Measurements from ENCODE around the gene TTLL11. TPM values are rescaled to one million over a fixed set of nuclear protein-coding genes. Genes with fewer than 3 reads are reported as not detected.

TTLL11 gene
- total and polyA plus RNA-seq, 4 donors, result 1.4 to 4.5 (median 3.6) TPM

DNA sequence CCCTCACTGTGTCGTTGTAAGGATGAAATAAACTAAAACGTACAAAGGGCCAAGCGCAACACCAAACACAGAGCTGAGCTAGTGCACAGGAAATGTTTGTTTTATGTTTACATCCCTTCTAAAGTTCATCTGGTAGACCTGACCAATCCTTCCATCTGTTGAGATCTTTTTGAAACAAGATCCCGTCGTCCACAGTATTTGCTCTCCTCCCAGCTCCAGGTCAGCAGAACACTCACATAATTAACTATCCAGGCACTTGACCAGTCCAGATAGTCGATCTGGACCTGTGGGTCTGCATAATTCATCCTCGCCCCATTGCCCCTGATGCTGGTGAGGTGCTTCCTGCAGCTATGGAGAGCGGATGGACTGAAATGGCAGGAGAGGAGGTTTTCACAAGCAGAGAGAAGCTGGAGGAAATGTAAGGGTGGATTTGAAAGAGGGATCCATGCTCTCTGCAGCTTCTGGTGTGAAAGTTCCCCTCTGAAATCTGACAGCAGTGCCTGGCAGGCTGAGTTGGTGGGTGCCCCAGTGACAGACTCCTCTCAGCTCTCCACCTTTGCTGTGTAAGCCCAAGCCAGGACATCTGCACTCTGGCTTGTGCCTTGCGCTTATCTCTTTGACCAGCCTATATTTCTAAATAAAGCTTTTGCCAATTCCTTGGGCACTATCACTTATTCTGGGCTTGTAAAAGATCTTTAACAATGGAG, 102.4 kb downstream of the TTLL11 start (continued):
- TF ChIP-seq, protein P1, sequence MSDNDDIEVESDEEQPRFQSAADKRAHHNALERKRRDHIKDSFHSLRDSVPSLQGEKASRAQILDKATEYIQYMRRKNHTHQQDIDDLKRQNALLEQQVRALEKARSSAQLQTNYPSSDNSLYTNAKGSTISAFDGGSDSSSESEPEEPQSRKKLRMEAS (IDR thresholded peaks at IDR 0.05), result no peak
- TF ChIP-seq NR2F2 (IDR thresholded peaks at IDR 0.05) (no peak), EGR1 (IDR thresholded peaks at IDR 0.05; ENCODE audit: low read depth in 2 of 2) (no peak)

DNA sequence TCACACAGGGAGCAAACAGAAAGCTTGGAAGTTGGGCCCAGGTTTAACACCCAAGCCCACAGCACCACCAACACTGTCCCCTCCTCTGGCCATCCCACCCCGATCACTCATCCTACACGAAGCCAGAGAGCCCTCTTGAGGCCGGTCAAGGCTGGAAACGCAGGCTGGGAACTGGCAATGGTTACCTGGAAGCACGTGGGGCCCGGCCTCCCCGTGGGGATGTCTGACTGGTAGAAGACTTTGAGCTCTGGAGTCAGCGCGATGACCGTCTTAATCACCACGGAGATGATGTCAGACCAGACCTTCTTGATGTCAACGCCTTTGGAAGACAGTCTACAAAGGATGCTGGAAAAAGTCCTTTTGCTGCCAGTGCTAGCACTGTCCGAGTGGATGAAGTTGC, 104.1 kb downstream of the TTLL11 start:
- Histone ChIP-seq H3K36me3 (ENCODE audit: control insufficient read depth in 4 of 4, insufficient read depth in 3 of 4, low read depth in 1 of 4, low read length in 3 of 4) (no peaks in the 10 kb centered on the region), H3K4me3 (ENCODE audit: low read depth in 1 of 3, low read length in 3 of 3) (no peak overlapping the region), H3K27me3 (ENCODE audit: control insufficient read depth in 4 of 4, insufficient read depth in 4 of 4, low read length in 3 of 4) (no peaks in the 10 kb centered on the region), H3K27ac (ENCODE audit: low read depth in 1 of 2, low read length in 2 of 2) (no peak overlapping the region), H3K9me3 (ENCODE audit: control insufficient read depth in 4 of 4, low read length in 3 of 4) (no peaks in the 10 kb centered on the region), H3K4me1 (ENCODE audit: control insufficient read depth in 4 of 4, insufficient read depth in 4 of 4, low read length in 3 of 4) (no peaks in the 10 kb centered on the region), H3K9ac (ENCODE audit: low read depth in 1 of 2, low read length in 2 of 2) (no peak overlapping the region)
- DNase-seq (ENCODE audit: low spot score), result no peak
- TF ChIP-seq TAF1 (conservative IDR thresholded peaks at IDR 0.05) (no peak), SP1 (IDR thresholded peaks at IDR 0.05) (no peak), GABPA (IDR thresholded peaks at IDR 0.05 in 1 of 2, conservative IDR thresholded peaks at IDR 0.05 in 1 of 2) (no peak), RXRA (IDR thresholded peaks at IDR 0.05) (no peak), FOXA2 (IDR thresholded peaks at IDR 0.05) (no peak), RAD21 (IDR thresholded peaks at IDR 0.05) (no peak), JUND (IDR thresholded peaks at IDR 0.05) (no peak), HNF4A (conservative IDR thresholded peaks at IDR 0.05) (no peak), HNF4G (IDR thresholded peaks at IDR 0.05) (no peak), NR2F2 (IDR thresholded peaks at IDR 0.05) (no peak), EGR1 (IDR thresholded peaks at IDR 0.05; ENCODE audit: low read depth in 2 of 2) (no peak)
- TF ChIP-seq, protein P2, sequence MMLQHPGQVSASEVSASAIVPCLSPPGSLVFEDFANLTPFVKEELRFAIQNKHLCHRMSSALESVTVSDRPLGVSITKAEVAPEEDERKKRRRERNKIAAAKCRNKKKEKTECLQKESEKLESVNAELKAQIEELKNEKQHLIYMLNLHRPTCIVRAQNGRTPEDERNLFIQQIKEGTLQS (IDR thresholded peaks at IDR 0.05), result no peak
- TF ChIP-seq, protein P3, sequence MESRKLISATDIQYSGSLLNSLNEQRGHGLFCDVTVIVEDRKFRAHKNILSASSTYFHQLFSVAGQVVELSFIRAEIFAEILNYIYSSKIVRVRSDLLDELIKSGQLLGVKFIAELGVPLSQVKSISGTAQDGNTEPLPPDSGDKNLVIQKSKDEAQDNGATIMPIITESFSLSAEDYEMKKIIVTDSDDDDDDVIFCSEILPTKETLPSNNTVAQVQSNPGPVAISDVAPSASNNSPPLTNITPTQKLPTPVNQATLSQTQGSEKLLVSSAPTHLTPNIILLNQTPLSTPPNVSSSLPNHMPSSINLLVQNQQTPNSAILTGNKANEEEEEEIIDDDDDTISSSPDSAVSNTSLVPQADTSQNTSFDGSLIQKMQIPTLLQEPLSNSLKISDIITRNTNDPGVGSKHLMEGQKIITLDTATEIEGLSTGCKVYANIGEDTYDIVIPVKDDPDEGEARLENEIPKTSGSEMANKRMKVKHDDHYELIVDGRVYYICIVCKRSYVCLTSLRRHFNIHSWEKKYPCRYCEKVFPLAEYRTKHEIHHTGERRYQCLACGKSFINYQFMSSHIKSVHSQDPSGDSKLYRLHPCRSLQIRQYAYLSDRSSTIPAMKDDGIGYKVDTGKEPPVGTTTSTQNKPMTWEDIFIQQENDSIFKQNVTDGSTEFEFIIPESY (IDR thresholded peaks at IDR 0.05), result no peak
- TF ChIP-seq, protein P4, sequence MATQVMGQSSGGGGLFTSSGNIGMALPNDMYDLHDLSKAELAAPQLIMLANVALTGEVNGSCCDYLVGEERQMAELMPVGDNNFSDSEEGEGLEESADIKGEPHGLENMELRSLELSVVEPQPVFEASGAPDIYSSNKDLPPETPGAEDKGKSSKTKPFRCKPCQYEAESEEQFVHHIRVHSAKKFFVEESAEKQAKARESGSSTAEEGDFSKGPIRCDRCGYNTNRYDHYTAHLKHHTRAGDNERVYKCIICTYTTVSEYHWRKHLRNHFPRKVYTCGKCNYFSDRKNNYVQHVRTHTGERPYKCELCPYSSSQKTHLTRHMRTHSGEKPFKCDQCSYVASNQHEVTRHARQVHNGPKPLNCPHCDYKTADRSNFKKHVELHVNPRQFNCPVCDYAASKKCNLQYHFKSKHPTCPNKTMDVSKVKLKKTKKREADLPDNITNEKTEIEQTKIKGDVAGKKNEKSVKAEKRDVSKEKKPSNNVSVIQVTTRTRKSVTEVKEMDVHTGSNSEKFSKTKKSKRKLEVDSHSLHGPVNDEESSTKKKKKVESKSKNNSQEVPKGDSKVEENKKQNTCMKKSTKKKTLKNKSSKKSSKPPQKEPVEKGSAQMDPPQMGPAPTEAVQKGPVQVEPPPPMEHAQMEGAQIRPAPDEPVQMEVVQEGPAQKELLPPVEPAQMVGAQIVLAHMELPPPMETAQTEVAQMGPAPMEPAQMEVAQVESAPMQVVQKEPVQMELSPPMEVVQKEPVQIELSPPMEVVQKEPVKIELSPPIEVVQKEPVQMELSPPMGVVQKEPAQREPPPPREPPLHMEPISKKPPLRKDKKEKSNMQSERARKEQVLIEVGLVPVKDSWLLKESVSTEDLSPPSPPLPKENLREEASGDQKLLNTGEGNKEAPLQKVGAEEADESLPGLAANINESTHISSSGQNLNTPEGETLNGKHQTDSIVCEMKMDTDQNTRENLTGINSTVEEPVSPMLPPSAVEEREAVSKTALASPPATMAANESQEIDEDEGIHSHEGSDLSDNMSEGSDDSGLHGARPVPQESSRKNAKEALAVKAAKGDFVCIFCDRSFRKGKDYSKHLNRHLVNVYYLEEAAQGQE (IDR thresholded peaks at IDR 0.05), result no peak
- TF ChIP-seq, protein P5, sequence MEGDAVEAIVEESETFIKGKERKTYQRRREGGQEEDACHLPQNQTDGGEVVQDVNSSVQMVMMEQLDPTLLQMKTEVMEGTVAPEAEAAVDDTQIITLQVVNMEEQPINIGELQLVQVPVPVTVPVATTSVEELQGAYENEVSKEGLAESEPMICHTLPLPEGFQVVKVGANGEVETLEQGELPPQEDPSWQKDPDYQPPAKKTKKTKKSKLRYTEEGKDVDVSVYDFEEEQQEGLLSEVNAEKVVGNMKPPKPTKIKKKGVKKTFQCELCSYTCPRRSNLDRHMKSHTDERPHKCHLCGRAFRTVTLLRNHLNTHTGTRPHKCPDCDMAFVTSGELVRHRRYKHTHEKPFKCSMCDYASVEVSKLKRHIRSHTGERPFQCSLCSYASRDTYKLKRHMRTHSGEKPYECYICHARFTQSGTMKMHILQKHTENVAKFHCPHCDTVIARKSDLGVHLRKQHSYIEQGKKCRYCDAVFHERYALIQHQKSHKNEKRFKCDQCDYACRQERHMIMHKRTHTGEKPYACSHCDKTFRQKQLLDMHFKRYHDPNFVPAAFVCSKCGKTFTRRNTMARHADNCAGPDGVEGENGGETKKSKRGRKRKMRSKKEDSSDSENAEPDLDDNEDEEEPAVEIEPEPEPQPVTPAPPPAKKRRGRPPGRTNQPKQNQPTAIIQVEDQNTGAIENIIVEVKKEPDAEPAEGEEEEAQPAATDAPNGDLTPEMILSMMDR (IDR thresholded peaks at IDR 0.05; ENCODE audit: low read depth, low read length, missing input control), result no peak
- TF ChIP-seq, protein P1 (IDR thresholded peaks at IDR 0.05), result no peak
- 89% methylated on average over 13 of the region's 13 CpGs for WGBS
